AG04450 (cell line): ENCODE data around the gene CCDC137. TPM values are rescaled to one million over a fixed set of nuclear protein-coding genes. Genes with fewer than 3 reads are reported as not detected.
"Not testable (repeated sequence)": the region's sequence is repeated elsewhere in the genome, so short reads cannot be mapped to it uniquely, and the experiment has no call there.

Experiments
- CTCF ChIA-PET: fragments of 300-600, 350-600 bp; formaldehyde crosslinking; extraction: SDS; loops from one replicate; lab custom pipeline; 2022; ENCODE audit warnings: antibody characterized with exemption, inconsistent platforms; lab: Charles Lee
- POLR2A ChIA-PET: fragments of 350-600 bp; formaldehyde crosslinking; extraction: SDS; loops from one replicate; lab custom pipeline; 2021; ENCODE audit warnings: antibody characterized with exemption, inconsistent platforms; lab: Yijun Ruan, JAX
- DNase-seq: peaks from one replicate; pipeline ENCODE4 v3.0.0-alpha.2; 2011; ENCODE audit warnings: low read depth, low spot score
- H3K27ac ChIP-seq: one replicate; pipeline ENCODE4 v1.5.1; 2012; ENCODE audit warnings: low read depth, low read length, control low read depth
- H3K27me3 ChIP-seq: one replicate; pipeline ENCODE4 v1.6.0; 2012; ENCODE audit warnings: low read length; ENCODE audit not compliant: control insufficient read depth, insufficient read depth
- H3K4me3 ChIP-seq: 2 replicates; pipeline ENCODE4 v1.5.1; 2011; ENCODE audit warnings: mild to moderate bottlenecking, low read depth, low read length, control low read depth
- H3K9me3 ChIP-seq: 2 replicates; pipeline ENCODE4 v1.5.1; 2012; ENCODE audit warnings: low read length; ENCODE audit not compliant: control insufficient read depth, insufficient read depth
- CTCF ChIP-seq: IDR thresholded peaks from 2 replicates; pipeline ENCODE4 v1.5.1; 2011; ENCODE audit warnings: low read depth, low read length, control low read depth, inconsistent platforms
- polyA minus RNA-seq: library from RNA; depleted of rRNA, polyadenylated mRNA; stranded (reverse); fragments of >200 nt; gene quantifications from 2 replicates; pipeline ENCODE4 v1.2.3, GENCODE V29; 2011; rRNA and poly(A)+ RNA removed
- polyA plus RNA-seq: library from polyadenylated mRNA; depleted of rRNA; stranded (reverse); fragments of >200 nt; gene quantifications from 2 replicates; pipeline ENCODE4 v1.2.3, GENCODE V29; 2011; rRNA removed

Gene CCDC137
- polyA plus RNA-seq = 10.7 and 10.9 TPM in 2 replicates
- polyA minus RNA-seq = 2.2 and 3.9 TPM in 2 replicates

- Histone ChIP-seq H3K27ac (peak within 1 kb of the TSS; percentile 61), H3K4me3 (peak within 1 kb of the TSS; percentile 85), H3K9me3 (no peaks in the 10 kb centered on the region; the same call in 1 of the 2 replicates), H3K27me3 (no peaks in the 10 kb centered on the region)
- POLR2A ChIA-PET = interaction anchor here (0.8 to 1.8 kb wide), 7 partner anchors 9 to 36 kb away, joined by 3 to 7 read pairs (median 4); partner anchors contain the start of genes ARL16, HGS and MRPL12
- CTCF ChIA-PET = interaction anchor here (1.0 kb wide), 1 partner anchor 9 kb away, joined by 4 read pairs; no protein-coding TSS in a partner anchor
- peak; percentile 91 for DNase-seq
- no peak for TF ChIP-seq CTCF
Measured at GRCh38 chr17:81666342-81667191, at the start of gene CCDC137, which contains the start of gene OXLD1. CCDC137 (plus strand) TSS chr17:81666737; CDS start chr17:81666767, 30 bp downstream. OXLD1 (minus strand) TSS chr17:81666605; CDS start chr17:81666577, 28 bp downstream.

GRCh38 chr17:81616877-81617276, 49.7 kb upstream of the CCDC137 start:
- ChIA-PET POLR2A (no interaction called here), CTCF (no interaction called here)
- no peak for DNase-seq
- no peak for TF ChIP-seq CTCF
- Histone ChIP-seq H3K4me3 (no peak overlapping the region), H3K27me3 (no peaks in the 10 kb centered on the region), H3K9me3 (no peaks in the 10 kb centered on the region), H3K27ac (no peak overlapping the region)

- H3K4me3 ChIP-seq, H3K9me3 ChIP-seq, POLR2A ChIA-PET, DNase-seq, H3K27ac ChIP-seq, H3K27me3 ChIP-seq, CTCF ChIA-PET: not testable (repeated sequence)
Measured at GRCh38 chr17:81618307-81618706, 48.2 kb upstream of the CCDC137 start.

- no peaks in the 10 kb centered on the region for H3K9me3 ChIP-seq
- POLR2A ChIA-PET = no interaction called here
- CTCF ChIA-PET = interaction anchor here (1.5 kb wide), 1 partner anchor 21 kb away, joined by 9 read pairs; no protein-coding TSS in a partner anchor
- H3K4me3 ChIP-seq = no peak overlapping the region
- no peak for TF ChIP-seq CTCF
- H3K27ac ChIP-seq = no peak overlapping the region
- H3K27me3 ChIP-seq = no peaks in the 10 kb centered on the region
- DNase-seq = no peak
Measured at GRCh38 chr17:81621494-81622130, 44.9 kb upstream of the CCDC137 start.

GRCh38 chr17:81630274-81630673, 36.3 kb upstream of the CCDC137 start:
- DNase-seq = no peak
- Histone ChIP-seq H3K4me3 (no peak overlapping the region), H3K27ac (no peak overlapping the region), H3K27me3 (no peaks in the 10 kb centered on the region), H3K9me3 (no peaks in the 10 kb centered on the region)
- CTCF ChIA-PET = interaction anchor here (1.5 kb wide), 1 partner anchor 29 kb away, joined by 6 read pairs; no protein-coding TSS in a partner anchor
- POLR2A ChIA-PET = no interaction called here
- no peak for TF ChIP-seq CTCF
